Neural crest cell (in vitro differentiated cells): ENCODE measurements around the gene BABAM2. TPM values are rescaled to one million over a fixed set of nuclear protein-coding genes. Genes with fewer than 3 reads are reported as not detected.
"Not testable (repeated sequence)": the region's sequence is repeated elsewhere in the genome, so short reads cannot be mapped to it uniquely, and the experiment has no call there.

Source experiments
- DNase-seq: peaks from one replicate; pipeline ENCODE4 v3.0.0; 2021; ENCODE audit warnings: low read depth, mixed read lengths, low spot score
- H3K27ac Mint-ChIP-seq: one replicate; pipeline ENCODE4 v1.8.0; 2021; ENCODE audit warnings: mild to moderate bottlenecking, mixed read lengths; ENCODE audit not compliant: unreplicated experiment
- H3K27me3 Mint-ChIP-seq: 2 replicates; pipeline ENCODE4 v1.8.0; 2021; ENCODE audit warnings: low read depth, mild to moderate bottlenecking, mixed read lengths
- H3K36me3 Mint-ChIP-seq: 2 replicates; pipeline ENCODE4 v1.8.0; 2021; ENCODE audit warnings: low read depth, mild to moderate bottlenecking, mixed read lengths
- H3K4me1 Mint-ChIP-seq: 2 replicates; pipeline ENCODE4 v1.8.0; 2021; ENCODE audit warnings: mixed read lengths
- H3K4me3 Mint-ChIP-seq: one replicate; pipeline ENCODE4 v1.8.0; 2021; ENCODE audit warnings: mild to moderate bottlenecking, mixed read lengths
- H3K9me3 Mint-ChIP-seq: 2 replicates; pipeline ENCODE4 v1.8.0; 2021; ENCODE audit warnings: mixed read lengths
- total RNA-seq: library from RNA; stranded (reverse); gene quantifications from 2 replicates; pipeline ENCODE4 v1.2.1, GENCODE V29; 2021
- TF ChIP-seq, protein P1 (sequence below): fragments of 200-600 bp; sonication (generic); conservative IDR thresholded peaks from 2 replicates; pipeline ENCODE4 v1.5.0; 2021; ENCODE audit warnings: antibody characterized with exemption, mild to moderate bottlenecking

The BABAM2 gene
- total RNA-seq, 1 donor from 2014 or later: 28.6 TPM

DNA sequence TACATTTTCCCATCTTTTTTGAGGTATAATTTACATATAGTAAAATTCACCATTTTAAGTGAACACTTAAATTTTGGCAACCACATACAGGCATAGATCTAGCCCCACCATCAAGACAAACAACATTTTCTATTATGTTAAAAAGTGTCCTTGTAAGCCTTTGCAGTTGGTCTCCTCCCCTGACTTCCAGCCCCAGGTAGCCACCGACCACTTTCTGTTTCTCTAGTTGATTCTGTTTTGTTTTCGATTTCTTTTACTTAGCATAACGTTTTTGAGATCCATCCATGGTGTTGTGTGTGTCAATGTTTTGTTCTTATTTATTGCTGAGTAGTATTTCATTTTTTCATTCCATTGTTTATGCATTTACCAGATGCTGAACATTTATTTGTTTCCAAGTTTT lies 366.7 kb downstream of the BABAM2 start:
- Mint-ChIP-seq H3K4me1 (no peaks in the 10 kb centered on the region), H3K27ac (no peak overlapping the region), H3K36me3 (peaks cover 2% of the 10 kb centered on the region), H3K9me3 (no peaks in the 10 kb centered on the region), H3K4me3 (no peak overlapping the region), H3K27me3 (no peaks in the 10 kb centered on the region)
- TF ChIP-seq, protein P1, sequence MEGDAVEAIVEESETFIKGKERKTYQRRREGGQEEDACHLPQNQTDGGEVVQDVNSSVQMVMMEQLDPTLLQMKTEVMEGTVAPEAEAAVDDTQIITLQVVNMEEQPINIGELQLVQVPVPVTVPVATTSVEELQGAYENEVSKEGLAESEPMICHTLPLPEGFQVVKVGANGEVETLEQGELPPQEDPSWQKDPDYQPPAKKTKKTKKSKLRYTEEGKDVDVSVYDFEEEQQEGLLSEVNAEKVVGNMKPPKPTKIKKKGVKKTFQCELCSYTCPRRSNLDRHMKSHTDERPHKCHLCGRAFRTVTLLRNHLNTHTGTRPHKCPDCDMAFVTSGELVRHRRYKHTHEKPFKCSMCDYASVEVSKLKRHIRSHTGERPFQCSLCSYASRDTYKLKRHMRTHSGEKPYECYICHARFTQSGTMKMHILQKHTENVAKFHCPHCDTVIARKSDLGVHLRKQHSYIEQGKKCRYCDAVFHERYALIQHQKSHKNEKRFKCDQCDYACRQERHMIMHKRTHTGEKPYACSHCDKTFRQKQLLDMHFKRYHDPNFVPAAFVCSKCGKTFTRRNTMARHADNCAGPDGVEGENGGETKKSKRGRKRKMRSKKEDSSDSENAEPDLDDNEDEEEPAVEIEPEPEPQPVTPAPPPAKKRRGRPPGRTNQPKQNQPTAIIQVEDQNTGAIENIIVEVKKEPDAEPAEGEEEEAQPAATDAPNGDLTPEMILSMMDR: no peak
- DNase-seq: no peak

DNA sequence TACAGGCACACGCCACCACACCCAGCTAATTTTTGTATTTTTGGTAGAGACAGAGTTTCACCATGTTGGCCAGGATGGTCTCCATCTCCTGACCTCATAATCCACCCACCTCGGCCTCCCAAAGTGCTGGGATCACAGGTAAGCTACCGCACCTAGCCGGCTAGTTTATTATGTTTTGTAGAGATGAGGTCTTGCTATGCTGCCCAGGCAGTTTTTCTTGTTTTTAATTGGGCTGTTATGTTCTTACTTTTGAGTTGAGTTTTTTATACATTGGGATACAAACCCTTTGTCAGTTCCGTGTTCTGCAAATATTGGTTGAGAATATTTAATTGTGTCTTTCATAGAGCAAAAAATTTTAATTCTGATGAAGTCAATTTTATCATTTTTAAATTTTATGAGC lies 368.7 kb downstream of the BABAM2 start:
- not testable (repeated sequence) for H3K9me3 Mint-ChIP-seq, H3K36me3 Mint-ChIP-seq, H3K4me1 Mint-ChIP-seq, H3K27ac Mint-ChIP-seq, H3K4me3 Mint-ChIP-seq, DNase-seq, H3K27me3 Mint-ChIP-seq

DNA sequence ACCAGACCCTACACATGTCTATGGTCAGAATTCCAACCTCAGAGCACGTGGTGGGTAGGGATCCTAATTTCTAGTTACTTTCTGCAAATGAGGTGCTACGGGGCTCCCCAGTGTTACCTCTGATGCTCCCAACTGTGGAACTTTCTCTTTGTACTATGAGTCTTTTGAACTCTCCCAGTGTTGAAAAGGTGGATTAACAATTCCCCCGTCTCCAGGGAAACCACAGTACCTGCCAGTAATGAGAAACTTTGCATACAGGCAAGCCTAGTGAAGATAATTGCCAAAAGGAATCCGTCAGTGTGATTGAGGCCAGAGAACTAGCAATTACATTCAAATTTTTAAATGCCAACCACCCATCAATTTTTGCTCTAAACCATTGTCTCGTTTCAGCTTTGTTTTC lies 373.2 kb downstream of the BABAM2 start:
- Mint-ChIP-seq H3K27ac (no peak overlapping the region), H3K4me1 (peaks cover 11% of the 10 kb centered on the region), H3K9me3 (no peaks in the 10 kb centered on the region), H3K27me3 (no peaks in the 10 kb centered on the region), H3K36me3 (peaks cover 2% of the 10 kb centered on the region), H3K4me3 (no peak overlapping the region)
- DNase-seq: no peak
- TF ChIP-seq, protein P1: no peak

DNA sequence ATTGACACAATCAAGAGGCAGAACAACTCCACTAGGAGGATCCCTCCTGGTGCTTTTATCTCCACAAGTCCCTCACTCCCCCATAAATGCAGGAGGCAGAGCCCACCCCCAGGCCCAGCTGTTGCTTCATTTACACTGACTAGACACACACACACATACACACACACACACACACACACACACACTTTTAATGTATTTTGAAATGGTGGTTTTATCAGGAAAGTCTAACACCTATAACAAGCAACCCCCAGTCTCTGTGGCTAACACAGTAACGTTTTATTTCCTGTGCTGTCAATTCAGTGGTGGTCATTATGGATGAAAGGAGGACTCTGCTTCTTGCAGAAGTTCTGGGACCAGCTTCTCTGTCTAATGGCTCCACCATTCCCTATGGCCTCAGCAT lies 376.8 kb downstream of the BABAM2 start:
- TF ChIP-seq, protein P1: no peak
- no peak for DNase-seq
- H3K27me3 Mint-ChIP-seq: no peaks in the 10 kb centered on the region
- no peak overlapping the region for H3K4me3 Mint-ChIP-seq
- no peaks in the 10 kb centered on the region for H3K36me3 Mint-ChIP-seq
- H3K4me1 Mint-ChIP-seq: peaks cover 11% of the 10 kb centered on the region
- H3K27ac Mint-ChIP-seq: no peak overlapping the region
- no peaks in the 10 kb centered on the region for H3K9me3 Mint-ChIP-seq

DNA sequence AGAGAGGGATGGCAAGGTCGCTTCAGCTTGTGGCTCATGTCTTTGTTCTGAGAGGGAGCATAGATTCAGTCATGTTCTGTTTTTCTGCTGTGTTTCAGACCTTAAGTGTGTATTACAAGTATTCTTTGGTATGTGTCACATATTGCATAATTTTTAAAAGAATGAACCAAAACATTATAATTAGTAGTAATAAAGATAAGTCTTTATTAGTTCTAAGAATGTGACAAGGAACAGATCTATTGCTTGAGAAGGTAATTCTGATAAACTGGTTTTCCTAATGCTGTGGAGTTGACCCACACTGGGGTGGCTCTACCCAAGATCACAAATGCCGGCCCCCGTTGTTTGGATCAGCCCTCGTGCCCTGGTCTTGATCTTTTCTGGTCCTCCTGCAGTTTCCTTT lies 377.9 kb downstream of the BABAM2 start:
- H3K4me3 Mint-ChIP-seq: no peak overlapping the region

DNA sequence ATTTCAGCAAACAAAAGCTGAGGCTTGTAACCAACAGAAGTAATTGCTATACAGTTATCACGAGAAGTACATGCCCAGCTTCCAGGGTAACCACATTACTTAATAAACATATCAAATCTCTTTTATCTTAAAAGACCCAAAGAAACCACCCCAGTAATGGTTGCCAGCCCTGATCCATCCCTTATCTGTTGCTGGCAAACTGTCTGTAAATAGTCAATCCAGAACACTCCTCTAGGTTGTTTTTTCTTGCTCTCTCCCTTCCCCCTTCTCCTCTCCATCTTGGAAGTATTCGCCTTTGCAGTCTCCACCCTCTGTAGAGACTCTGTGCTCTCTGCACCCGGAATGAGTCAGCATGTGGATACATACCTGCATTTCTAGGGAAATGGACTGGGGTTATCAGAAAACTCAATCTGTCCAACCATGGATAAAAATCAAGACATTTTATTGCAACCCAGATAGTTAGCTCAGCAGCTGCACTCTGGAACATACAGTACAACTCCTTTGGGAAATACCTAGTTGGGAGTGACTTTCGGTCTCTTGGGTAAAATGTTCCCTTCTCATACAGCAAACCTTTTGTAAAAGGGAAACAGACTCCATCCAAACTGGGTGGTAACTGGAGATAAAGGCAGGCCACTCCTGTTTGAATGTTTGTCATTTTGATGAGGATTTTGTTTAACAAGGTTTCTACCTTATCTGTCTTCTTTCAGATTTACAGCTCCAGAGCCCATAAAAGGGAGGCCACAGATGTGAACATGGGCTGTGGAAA lies 378.7 kb downstream of the BABAM2 start:
- Mint-ChIP-seq H3K4me1 (peaks cover 3% of the 10 kb centered on the region), H3K9me3 (no peaks in the 10 kb centered on the region), H3K4me3 (no peak overlapping the region), H3K27ac (no peak overlapping the region), H3K36me3 (no peaks in the 10 kb centered on the region), H3K27me3 (no peaks in the 10 kb centered on the region)
- TF ChIP-seq, protein P1: no peak
- DNase-seq: no peak

More for the DNA sequence above, 377.9 kb downstream of the BABAM2 start:
- H3K36me3 Mint-ChIP-seq: no peaks in the 10 kb centered on the region
- peaks cover 11% of the 10 kb centered on the region for H3K4me1 Mint-ChIP-seq
- H3K27me3 Mint-ChIP-seq: no peaks in the 10 kb centered on the region
- no peak for DNase-seq
- TF ChIP-seq, protein P1: no peak
- no peak overlapping the region for H3K27ac Mint-ChIP-seq
- no peaks in the 10 kb centered on the region for H3K9me3 Mint-ChIP-seq
